A549 (cell line): Measurements from ENCODE around the gene KBTBD6.

ENCODE experiments used
- CHD2 ChIP-seq: fragments of 150-350 bp; IDR thresholded peaks from 2 replicates; pipeline ENCODE4 v1.6.1; 2014; ENCODE audit warnings: low read length; ENCODE audit not compliant: partially characterized antibody
- POLR2A ChIP-seq: IDR thresholded peaks from 2 replicates; pipeline ENCODE4 v1.6.1; 2012; ENCODE audit warnings: mild to moderate bottlenecking, low read length
- TF ChIP-seq, protein P1 (sequence below): fragments of >200 bp; sonication (Bioruptor Twin); formaldehyde crosslinking; IDR thresholded peaks from 3 replicates; pipeline ENCODE4 v1.5.1; 2016

DNA sequence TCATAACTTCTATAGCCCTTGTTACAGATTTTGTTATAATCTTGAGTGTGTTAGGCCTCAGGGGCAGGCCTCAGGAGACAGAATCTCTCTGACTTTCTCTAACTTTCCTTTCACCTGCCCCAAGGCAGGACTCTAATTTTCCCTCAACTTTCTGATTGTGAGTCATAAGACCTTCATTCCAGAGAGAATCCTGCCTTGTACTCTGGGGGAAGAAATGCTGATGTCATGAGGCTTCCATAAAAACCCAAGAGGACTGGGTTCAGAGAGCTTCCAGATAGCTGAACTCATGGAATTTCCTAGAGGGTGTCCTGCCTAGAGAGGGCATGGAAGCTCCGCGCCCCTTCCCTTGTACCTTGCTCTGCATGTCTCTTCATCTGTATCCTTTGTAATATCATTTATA, 5.3 kb upstream of the KBTBD6 start:
- no peak for TF ChIP-seq POLR2A
- TF ChIP-seq, protein P1, sequence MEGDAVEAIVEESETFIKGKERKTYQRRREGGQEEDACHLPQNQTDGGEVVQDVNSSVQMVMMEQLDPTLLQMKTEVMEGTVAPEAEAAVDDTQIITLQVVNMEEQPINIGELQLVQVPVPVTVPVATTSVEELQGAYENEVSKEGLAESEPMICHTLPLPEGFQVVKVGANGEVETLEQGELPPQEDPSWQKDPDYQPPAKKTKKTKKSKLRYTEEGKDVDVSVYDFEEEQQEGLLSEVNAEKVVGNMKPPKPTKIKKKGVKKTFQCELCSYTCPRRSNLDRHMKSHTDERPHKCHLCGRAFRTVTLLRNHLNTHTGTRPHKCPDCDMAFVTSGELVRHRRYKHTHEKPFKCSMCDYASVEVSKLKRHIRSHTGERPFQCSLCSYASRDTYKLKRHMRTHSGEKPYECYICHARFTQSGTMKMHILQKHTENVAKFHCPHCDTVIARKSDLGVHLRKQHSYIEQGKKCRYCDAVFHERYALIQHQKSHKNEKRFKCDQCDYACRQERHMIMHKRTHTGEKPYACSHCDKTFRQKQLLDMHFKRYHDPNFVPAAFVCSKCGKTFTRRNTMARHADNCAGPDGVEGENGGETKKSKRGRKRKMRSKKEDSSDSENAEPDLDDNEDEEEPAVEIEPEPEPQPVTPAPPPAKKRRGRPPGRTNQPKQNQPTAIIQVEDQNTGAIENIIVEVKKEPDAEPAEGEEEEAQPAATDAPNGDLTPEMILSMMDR = no peak
- no peak for TF ChIP-seq CHD2
